CD14-positive monocyte (primary cell): ENCODE data around the gene PUM2. TPM values are rescaled to one million over a fixed set of nuclear protein-coding genes. Genes with fewer than 3 reads are reported as not detected.

Experiments
- DNase-seq, 3 donors: peaks; one replicate each; pipeline ENCODE4 v3.0.0-alpha.2; 2011 to 2022
- H2AFZ ChIP-seq: 2 replicates; pipeline ENCODE4 v1.6.0; 2012; ENCODE audit warnings: mild to moderate bottlenecking, low read depth, low read length, inconsistent platforms; ENCODE audit not compliant: insufficient read depth, poor library complexity, severe bottlenecking
- H3K27ac ChIP-seq, 2 donors: 1 replicate in 1 of 2; 2 replicates in 1 of 2; pipeline ENCODE4 v1.5.1; 2012 to 2013; ENCODE audit warnings: low read length in 2 of 2, control low read depth in 1 of 2, inconsistent platforms in 1 of 2, low read depth in 1 of 2, mild to moderate bottlenecking in 1 of 2
- H3K27me3 ChIP-seq, 2 donors: one replicate each; pipeline versions ENCODE4 v1.6.0 to v1.6.1; 2011 to 2013; ENCODE audit warnings: low read length in 2 of 2; ENCODE audit not compliant: control insufficient read depth in 2 of 2, insufficient read depth in 2 of 2
- H3K36me3 ChIP-seq, 2 donors: replicated peaks in 1 of 2; 1 replicate in 1 of 2; 2 replicates in 1 of 2; pipeline versions ENCODE4 v1.5.1 to v1.6.1; 2012 to 2013; ENCODE audit warnings: low read length in 2 of 2, control low read depth in 1 of 2, inconsistent platforms in 1 of 2, mild to moderate bottlenecking in 1 of 2; ENCODE audit not compliant: insufficient read depth in 2 of 2, control insufficient read depth in 1 of 2
- H3K4me1 ChIP-seq, 2 donors: 1 replicate in 1 of 2; 2 replicates in 1 of 2; pipeline versions ENCODE4 v1.5.1 to v1.6.1; 2012 to 2013; ENCODE audit warnings: low read length in 2 of 2, control low read depth in 1 of 2, inconsistent platforms in 1 of 2, mild to moderate bottlenecking in 1 of 2, moderate library complexity in 1 of 2; ENCODE audit not compliant: insufficient read depth in 2 of 2, control insufficient read depth in 1 of 2
- H3K4me2 ChIP-seq: replicated peaks from 2 replicates; pipeline ENCODE3; 2012; ENCODE audit warnings: low read length, moderate library complexity, mild to moderate bottlenecking; ENCODE audit not compliant: poor library complexity, severe bottlenecking; ENCODE audit errors: extremely low read depth
- H3K4me3 ChIP-seq, 3 experiments: fragments of 200-600 bp in 1 of 3; sonication (generic) in 1 of 3; replicated peaks in 1 of 3; 1 replicate in 2 of 3; 2 replicates in 1 of 3; pipeline ENCODE4 v1.5.1; 2011 to 2013; ENCODE audit warnings: low read length in 3 of 3, mild to moderate bottlenecking in 3 of 3, control low read depth in 2 of 3, low read depth in 2 of 3, inconsistent platforms in 1 of 3, moderate library complexity in 1 of 3
- H3K79me2 ChIP-seq: 2 replicates; pipeline ENCODE4 v1.6.0; 2012; ENCODE audit warnings: mild to moderate bottlenecking, control low read depth, inconsistent platforms, low read length, moderate library complexity; ENCODE audit not compliant: insufficient read depth
- H3K9ac ChIP-seq: 2 replicates; pipeline ENCODE4 v1.6.0; 2017; ENCODE audit warnings: low read length, mild to moderate bottlenecking; ENCODE audit not compliant: insufficient read depth, poor library complexity, severe bottlenecking
- H3K9me3 ChIP-seq, 2 donors: replicated peaks in 1 of 2; 1 replicate in 1 of 2; 2 replicates in 1 of 2; pipeline versions ENCODE4 v1.5.1 to v1.6.1; 2012 to 2013; ENCODE audit warnings: low read length in 2 of 2, control low read depth in 1 of 2; ENCODE audit not compliant: control insufficient read depth in 1 of 2, insufficient read depth in 1 of 2
- H4K20me1 ChIP-seq: 2 replicates; pipeline ENCODE4 v1.6.0; 2012; ENCODE audit warnings: mild to moderate bottlenecking, low read length, control low read depth, moderate library complexity; ENCODE audit not compliant: insufficient read depth
- H3K27ac Mint-ChIP-seq, 7 donors: one replicate each; pipeline ENCODE4 v1.8.0; 2020; ENCODE audit warnings: mild to moderate bottlenecking in 7 of 7, mixed read lengths in 7 of 7, moderate library complexity in 6 of 7, inconsistent platforms in 2 of 7
- H3K27me3 Mint-ChIP-seq, 3 donors: one replicate each; pipeline ENCODE4 v1.8.0; 2021 to 2022; ENCODE audit warnings: low read depth in 3 of 3, mild to moderate bottlenecking in 3 of 3, mixed read lengths in 3 of 3, moderate library complexity in 3 of 3, inconsistent platforms in 1 of 3
- H3K36me3 Mint-ChIP-seq, 2 donors: one replicate each; pipeline ENCODE4 v1.8.0; 2020; ENCODE audit warnings: mixed read lengths in 2 of 2, inconsistent platforms in 1 of 2, mild to moderate bottlenecking in 1 of 2
- H3K4me1 Mint-ChIP-seq: one replicate; pipeline ENCODE4 v1.8.0; 2020; ENCODE audit warnings: mild to moderate bottlenecking, mixed read lengths
- H3K4me3 Mint-ChIP-seq, 2 donors: one replicate each; pipeline ENCODE4 v1.8.0; 2020; ENCODE audit warnings: mild to moderate bottlenecking in 2 of 2, mixed read lengths in 2 of 2, moderate library complexity in 1 of 2
- H3K9me3 Mint-ChIP-seq, 7 donors: one replicate each; pipeline ENCODE4 v1.8.0; 2020 to 2022; ENCODE audit warnings: mixed read lengths in 7 of 7, mild to moderate bottlenecking in 6 of 7, moderate library complexity in 6 of 7, inconsistent platforms in 2 of 7
- WGBS: methylation state at CpG from one replicate; pipeline ENCODE4 v1.1.5; 2013; ENCODE audit warnings: missing lambda C conversion rate; ENCODE audit not compliant: insufficient coverage; 5-methylcytosine and 5-hydroxymethylcytosine counted together
- intact Hi-C, 2 donors: fragments of 100-400 bp; cut with micrococcal nuclease; formaldehyde crosslinking; loops; one replicate each; pipeline versions ENCODE4 v1.15.0 to v1.15.1; 2023
- polyA plus RNA-seq, 3 donors: library from polyadenylated mRNA; depleted of rRNA in 1 of 3; unstranded in 2 of 3; stranded (reverse) in 1 of 3; fragments of 300-500 nt in 2 of 3; fragments of >200 nt in 1 of 3; fragmentation: Illumina TruSeq in 2 of 3; gene quantifications; 1 replicate in 2 of 3; 2 replicates in 1 of 3; pipeline ENCODE4 v1.2.3, GENCODE V29; 2012 to 2021
- TF ChIP-seq, protein P1 (sequence below): fragments of 200-600 bp; IDR thresholded peaks from one replicate; pipeline ENCODE4 v1.8.0; 2022; ENCODE audit warnings: antibody characterized with exemption, mild to moderate bottlenecking

PUM2 gene
- polyA plus RNA-seq, 3 donors = 7.2 to 22.4 (median 8.3) TPM

DNA sequence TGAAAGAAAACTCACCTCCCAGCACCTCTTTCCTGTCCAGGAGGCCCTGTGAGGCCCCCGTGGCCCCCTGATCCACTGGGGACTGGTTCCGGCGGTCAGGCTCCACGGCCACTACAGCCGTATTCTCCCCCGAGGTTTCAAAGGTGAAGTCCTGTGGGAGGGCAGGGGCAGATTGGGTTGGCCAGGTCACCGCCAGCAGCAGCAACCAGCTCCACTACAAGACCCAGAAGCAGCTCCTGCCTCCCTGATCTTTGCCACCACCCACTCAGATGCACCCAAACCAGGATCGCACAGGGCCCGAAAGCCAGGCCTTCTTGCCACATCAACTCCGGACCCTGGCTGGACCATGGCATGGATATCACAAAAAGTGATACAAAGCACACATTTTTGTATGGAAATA lies 147.6 kb downstream of the PUM2 start:
- no peak overlapping the region for H3K4me3 ChIP-seq
- DNase-seq = no peak
- TF ChIP-seq, protein P1, sequence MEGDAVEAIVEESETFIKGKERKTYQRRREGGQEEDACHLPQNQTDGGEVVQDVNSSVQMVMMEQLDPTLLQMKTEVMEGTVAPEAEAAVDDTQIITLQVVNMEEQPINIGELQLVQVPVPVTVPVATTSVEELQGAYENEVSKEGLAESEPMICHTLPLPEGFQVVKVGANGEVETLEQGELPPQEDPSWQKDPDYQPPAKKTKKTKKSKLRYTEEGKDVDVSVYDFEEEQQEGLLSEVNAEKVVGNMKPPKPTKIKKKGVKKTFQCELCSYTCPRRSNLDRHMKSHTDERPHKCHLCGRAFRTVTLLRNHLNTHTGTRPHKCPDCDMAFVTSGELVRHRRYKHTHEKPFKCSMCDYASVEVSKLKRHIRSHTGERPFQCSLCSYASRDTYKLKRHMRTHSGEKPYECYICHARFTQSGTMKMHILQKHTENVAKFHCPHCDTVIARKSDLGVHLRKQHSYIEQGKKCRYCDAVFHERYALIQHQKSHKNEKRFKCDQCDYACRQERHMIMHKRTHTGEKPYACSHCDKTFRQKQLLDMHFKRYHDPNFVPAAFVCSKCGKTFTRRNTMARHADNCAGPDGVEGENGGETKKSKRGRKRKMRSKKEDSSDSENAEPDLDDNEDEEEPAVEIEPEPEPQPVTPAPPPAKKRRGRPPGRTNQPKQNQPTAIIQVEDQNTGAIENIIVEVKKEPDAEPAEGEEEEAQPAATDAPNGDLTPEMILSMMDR = no peak
- no peak overlapping the region for H3K4me2 ChIP-seq
- H3K4me1 ChIP-seq = no peaks in the 10 kb centered on the region
- H2AFZ ChIP-seq = no peak overlapping the region
- Mint-ChIP-seq H3K9me3 (no peaks in the 10 kb centered on the region), H3K27ac (no peak overlapping the region), H3K36me3 (no peaks in the 10 kb centered on the region), H3K4me3 (no peak overlapping the region), H3K27me3 (peaks cover 0 to 3% (median 0%) of the 10 kb centered on the region in 3 donors), H3K4me1 (peaks cover 5% of the 10 kb centered on the region)
- no peak overlapping the region for H3K9ac ChIP-seq
- intact Hi-C loops = no loop called here
- WGBS = 83% methylated on average over 2 of the region's 10 CpGs
- no peaks in the 10 kb centered on the region for H3K36me3 ChIP-seq
- H3K27me3 ChIP-seq = no peaks in the 10 kb centered on the region
- no peaks in the 10 kb centered on the region for H4K20me1 ChIP-seq
- no peak overlapping the region for H3K27ac ChIP-seq
- H3K9me3 ChIP-seq = no peaks in the 10 kb centered on the region
- no peaks in the 10 kb centered on the region for H3K79me2 ChIP-seq

DNA sequence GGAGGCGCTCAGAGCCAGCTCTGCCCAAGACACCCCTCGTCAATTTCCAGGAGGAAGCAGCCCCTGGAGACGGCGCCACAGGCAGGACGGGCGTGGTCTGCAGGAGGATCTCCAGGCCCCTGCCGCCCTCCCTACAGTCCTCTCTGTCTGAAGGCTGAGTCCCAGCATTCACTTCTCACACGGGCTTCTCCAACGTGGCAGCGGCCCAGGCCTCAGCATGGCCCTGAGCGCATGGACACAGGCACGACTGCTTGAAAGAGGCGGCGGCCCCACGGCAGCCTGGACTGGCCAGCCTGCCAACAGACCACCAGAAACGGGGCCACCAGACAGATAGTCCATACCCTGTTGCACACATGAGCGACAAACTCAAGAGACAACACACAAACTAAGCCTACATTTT lies 149.0 kb downstream of the PUM2 start:
- Mint-ChIP-seq H3K36me3 (no peaks in the 10 kb centered on the region), H3K4me3 (no peak overlapping the region), H3K4me1 (peaks cover under 1% of the 10 kb centered on the region), H3K27ac (no peak overlapping the region), H3K9me3 (no peaks in the 10 kb centered on the region), H3K27me3 (peaks cover 0 to 3% (median 0%) of the 10 kb centered on the region in 3 donors)
- DNase-seq = no peak
- no peaks in the 10 kb centered on the region for H3K4me1 ChIP-seq
- no peaks in the 10 kb centered on the region for H3K36me3 ChIP-seq
- no peak overlapping the region for H3K4me2 ChIP-seq
- no peak overlapping the region for H3K27ac ChIP-seq
- H3K9me3 ChIP-seq = no peaks in the 10 kb centered on the region
- H3K79me2 ChIP-seq = no peaks in the 10 kb centered on the region
- no peak overlapping the region for H3K9ac ChIP-seq
- H4K20me1 ChIP-seq = no peaks in the 10 kb centered on the region
- 96% methylated on average over 15 of the region's 17 CpGs for WGBS
- H3K4me3 ChIP-seq = no peak overlapping the region
- intact Hi-C loops = no loop called here
- TF ChIP-seq, protein P1 = no peak
- H3K27me3 ChIP-seq = no peaks in the 10 kb centered on the region
- H2AFZ ChIP-seq = no peak overlapping the region
